Epithelial cell of esophagus (primary cell): ENCODE results near the gene TNPO3.
A peak's percentile ranks its signal among the peaks of the same experiment; 100 is the strongest.

Source experiments
- DNase-seq: peaks from one replicate; pipeline ENCODE4 v3.0.0; 2010; ENCODE audit warnings: low read depth
- H3K4me3 ChIP-seq: 2 replicates; pipeline ENCODE4 v1.5.1; 2011; ENCODE audit warnings: mild to moderate bottlenecking, low read length, control low read depth
- TF ChIP-seq, protein P1 (sequence below): IDR thresholded peaks from 2 replicates; pipeline ENCODE4 v1.5.1; 2011; ENCODE audit warnings: low read depth, mild to moderate bottlenecking, low read length, control low read depth, inconsistent platforms; ENCODE audit not compliant: insufficient read depth; ENCODE audit errors: missing control alignments

Gene TNPO3

DNA sequence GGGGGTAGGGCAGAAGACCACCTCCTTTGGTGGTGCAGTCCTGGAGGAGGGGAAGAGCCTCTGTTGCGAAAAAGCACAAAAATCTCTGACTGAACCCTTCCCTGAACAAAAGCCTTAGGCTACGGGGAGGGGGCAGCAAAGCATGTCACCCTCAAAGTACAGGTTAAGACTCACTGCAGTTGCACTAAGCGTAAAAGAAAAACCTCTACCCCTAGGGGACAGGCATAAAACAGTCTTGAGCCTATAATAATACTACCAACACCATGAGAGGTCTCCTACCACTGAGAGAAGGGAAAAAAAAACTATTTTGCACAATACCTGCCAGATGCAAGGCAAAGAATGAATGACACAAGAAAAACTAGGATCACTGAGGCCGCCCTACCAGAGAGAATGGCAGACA, 17.3 kb downstream of the TNPO3 start:
- TF ChIP-seq, protein P1, sequence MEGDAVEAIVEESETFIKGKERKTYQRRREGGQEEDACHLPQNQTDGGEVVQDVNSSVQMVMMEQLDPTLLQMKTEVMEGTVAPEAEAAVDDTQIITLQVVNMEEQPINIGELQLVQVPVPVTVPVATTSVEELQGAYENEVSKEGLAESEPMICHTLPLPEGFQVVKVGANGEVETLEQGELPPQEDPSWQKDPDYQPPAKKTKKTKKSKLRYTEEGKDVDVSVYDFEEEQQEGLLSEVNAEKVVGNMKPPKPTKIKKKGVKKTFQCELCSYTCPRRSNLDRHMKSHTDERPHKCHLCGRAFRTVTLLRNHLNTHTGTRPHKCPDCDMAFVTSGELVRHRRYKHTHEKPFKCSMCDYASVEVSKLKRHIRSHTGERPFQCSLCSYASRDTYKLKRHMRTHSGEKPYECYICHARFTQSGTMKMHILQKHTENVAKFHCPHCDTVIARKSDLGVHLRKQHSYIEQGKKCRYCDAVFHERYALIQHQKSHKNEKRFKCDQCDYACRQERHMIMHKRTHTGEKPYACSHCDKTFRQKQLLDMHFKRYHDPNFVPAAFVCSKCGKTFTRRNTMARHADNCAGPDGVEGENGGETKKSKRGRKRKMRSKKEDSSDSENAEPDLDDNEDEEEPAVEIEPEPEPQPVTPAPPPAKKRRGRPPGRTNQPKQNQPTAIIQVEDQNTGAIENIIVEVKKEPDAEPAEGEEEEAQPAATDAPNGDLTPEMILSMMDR: no peak

DNA sequence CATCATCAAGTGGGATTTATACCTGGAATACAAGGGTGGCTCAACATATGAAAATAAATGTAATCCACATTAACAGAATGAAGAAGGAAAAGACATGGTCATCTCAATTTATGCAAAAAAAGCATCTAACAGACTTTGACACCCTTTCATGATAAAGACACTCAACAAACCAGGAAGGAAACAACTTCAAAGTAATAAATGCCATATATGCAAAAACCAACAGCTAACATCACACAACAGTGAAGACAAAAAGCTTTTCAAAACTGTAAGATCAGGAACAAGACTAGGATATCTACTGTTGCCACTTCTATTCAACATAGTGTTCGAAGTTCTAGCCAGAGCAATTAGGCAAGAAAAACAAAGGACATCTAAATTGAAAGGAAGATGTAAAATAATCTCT, 22.9 kb downstream of the TNPO3 start:
- TF ChIP-seq, protein P1: no peak
- H3K4me3 ChIP-seq: no peak overlapping the region
- DNase-seq: no peak

More for the DNA sequence above, 17.3 kb downstream of the TNPO3 start:
- no peak overlapping the region for H3K4me3 ChIP-seq
- DNase-seq: no peak

DNA sequence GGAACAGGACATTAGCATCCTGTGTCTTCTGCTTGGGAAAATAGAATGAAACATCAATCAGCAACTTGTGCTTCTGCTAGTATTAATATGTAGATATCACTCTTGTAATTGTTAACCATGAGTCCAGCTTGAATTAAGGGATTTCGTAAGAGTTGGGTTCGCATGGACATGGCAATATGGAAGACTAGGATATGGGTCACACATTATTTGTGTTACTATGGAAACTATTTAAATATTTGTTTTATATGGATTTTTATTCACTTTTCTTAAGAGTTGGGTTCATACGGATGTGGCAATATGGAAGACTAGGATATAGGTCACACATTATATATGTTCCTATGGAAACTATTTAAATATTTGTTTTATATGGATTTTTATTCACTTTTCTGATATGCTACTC, 24.5 kb downstream of the TNPO3 start:
- DNase-seq: no peak
- TF ChIP-seq, protein P1: no peak
- no peak overlapping the region for H3K4me3 ChIP-seq

DNA sequence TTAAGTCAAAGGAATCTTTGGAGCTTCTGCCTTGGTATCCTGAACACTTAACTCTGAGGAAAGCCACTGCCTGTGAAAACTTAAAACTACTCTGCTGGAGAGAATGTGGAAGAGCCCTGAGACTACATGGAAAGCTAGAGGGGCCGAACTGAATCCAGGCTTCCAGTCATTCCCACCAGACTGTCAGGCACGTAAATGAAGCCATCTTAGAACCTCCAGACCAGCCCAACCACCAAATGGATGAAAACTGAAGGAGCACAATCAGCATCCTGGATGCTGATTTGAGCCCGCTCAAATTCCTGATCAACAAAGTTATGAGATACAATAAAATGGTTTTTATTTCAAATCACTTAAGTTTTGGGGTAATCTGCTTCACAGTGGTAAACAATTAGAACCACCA, 30.8 kb downstream of the TNPO3 start:
- TF ChIP-seq, protein P1: no peak
- no peak overlapping the region for H3K4me3 ChIP-seq
- no peak for DNase-seq

DNA sequence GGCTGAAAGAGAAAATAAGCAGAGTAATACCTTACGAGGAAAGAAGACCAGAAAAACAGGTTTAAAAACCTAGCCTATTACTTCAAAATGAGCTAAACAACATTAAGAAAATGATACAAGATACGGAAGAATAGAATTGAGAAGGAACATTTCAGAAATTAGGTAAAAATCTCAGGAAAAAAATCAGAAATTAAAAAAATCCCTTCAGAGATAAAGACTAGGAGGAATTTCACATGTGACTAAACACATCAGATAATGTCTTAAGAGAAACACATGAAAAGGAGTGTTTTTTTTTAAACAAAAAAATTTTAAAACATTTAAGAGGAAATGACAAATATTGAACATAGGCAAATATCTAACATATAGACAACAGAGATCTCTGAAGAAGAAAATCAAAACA, 33.3 kb downstream of the TNPO3 start:
- TF ChIP-seq, protein P1: no peak
- no peak overlapping the region for H3K4me3 ChIP-seq
- peak; percentile 3 for DNase-seq

DNA sequence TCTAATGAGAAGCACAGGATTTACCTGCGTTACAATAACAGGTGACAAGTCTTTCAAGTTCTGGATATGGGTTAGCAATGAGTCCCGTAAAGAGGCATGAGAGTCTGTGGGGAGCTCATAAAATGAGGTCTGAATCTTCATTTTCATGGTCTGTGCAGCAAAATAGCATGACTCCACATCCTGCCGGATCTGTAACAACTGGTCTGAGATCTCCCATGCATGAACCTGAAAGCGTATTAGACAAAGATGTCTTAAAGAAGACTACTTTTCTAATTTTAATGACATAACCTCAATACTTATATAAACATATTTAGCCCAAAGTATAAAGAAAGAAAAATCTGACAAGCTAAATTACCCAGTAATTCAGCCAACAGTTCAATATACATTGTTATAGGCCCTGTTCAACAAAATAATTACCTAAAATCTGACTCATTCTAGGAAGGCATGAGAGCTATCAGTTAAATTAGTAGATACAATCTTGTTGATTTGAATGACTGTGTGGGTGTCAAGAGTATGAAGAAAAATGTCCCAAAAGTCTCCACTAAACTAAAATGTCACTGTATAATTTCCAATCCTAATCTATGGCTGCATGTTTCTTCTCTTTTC, 36.9 kb downstream of the TNPO3 start:
- TF ChIP-seq, protein P1: no peak
- H3K4me3 ChIP-seq: no peak overlapping the region
- no peak for DNase-seq

DNA sequence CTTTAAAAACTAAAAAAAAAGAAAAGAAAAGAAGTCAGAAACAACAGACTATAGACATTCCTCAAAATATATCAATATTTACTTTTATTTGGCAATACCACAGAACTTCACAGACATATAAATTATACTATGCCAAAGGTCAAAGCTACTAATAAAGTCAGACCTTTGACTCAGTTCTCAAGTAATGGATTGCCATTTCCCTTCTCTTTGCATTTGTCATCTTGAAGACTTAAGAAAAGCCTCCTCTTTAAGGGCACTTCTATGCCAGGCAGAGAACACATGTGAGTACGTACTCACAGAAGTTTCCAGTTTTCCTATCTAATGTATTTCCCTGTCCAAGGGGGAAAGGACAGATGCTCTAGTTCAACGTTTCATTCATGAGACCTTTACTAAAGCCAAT, 37.6 kb downstream of the TNPO3 start:
- DNase-seq: no peak
- no peak overlapping the region for H3K4me3 ChIP-seq
- TF ChIP-seq, protein P1: no peak
